Astrocyte (in vitro differentiated cells and primary cell): Measurements from ENCODE around the gene ATXN1. TPM values are rescaled to one million over a fixed set of nuclear protein-coding genes. Genes with fewer than 3 reads are reported as not detected.

Source experiments
- DNase-seq: peaks from one replicate; pipeline ENCODE4 v3.0.0-alpha.2; 2010; ENCODE audit warnings: low read depth
- FAIRE-seq: peaks from 2 replicates; lab custom pipeline; 2011; peaks lifted over from hg19 to GRCh38; lab: Jason Lieb, UNC
- H2AFZ ChIP-seq: 2 replicates; pipeline ENCODE4 v1.6.0; 2012; ENCODE audit warnings: low read depth, low read length, inconsistent platforms
- H3K27ac ChIP-seq: 2 replicates; pipeline ENCODE4 v1.5.1; 2011; ENCODE audit warnings: low read depth, low read length, inconsistent platforms
- H3K27me3 ChIP-seq: 2 replicates; pipeline ENCODE4 v1.6.0; 2011; ENCODE audit warnings: low read length, inconsistent platforms; ENCODE audit not compliant: insufficient read depth
- H3K36me3 ChIP-seq: 2 replicates; pipeline ENCODE4 v1.5.1; 2011; ENCODE audit warnings: low read length, inconsistent platforms; ENCODE audit not compliant: insufficient read depth
- H3K4me1 ChIP-seq: 2 replicates; pipeline ENCODE4 v1.5.1; 2011; ENCODE audit warnings: low read length, inconsistent platforms; ENCODE audit not compliant: insufficient read depth
- H3K4me2 ChIP-seq: 2 replicates; pipeline ENCODE4 v1.6.0; 2012; ENCODE audit warnings: low read length, inconsistent platforms
- H3K4me3 ChIP-seq: 2 replicates; pipeline ENCODE4 v1.5.1; 2011; ENCODE audit warnings: low read depth, mild to moderate bottlenecking, low read length, inconsistent platforms; ENCODE audit not compliant: insufficient read depth
- H3K79me2 ChIP-seq: 2 replicates; pipeline ENCODE4 v1.6.0; 2012; ENCODE audit warnings: mild to moderate bottlenecking, low read length, inconsistent platforms; ENCODE audit not compliant: insufficient read depth
- H3K9ac ChIP-seq: 2 replicates; pipeline ENCODE4 v1.6.0; 2012; ENCODE audit warnings: mild to moderate bottlenecking, low read length, inconsistent platforms
- H3K9me3 ChIP-seq: 2 replicates; pipeline ENCODE4 v1.5.1; 2012; ENCODE audit warnings: low read depth, mild to moderate bottlenecking, low read length, inconsistent platforms; ENCODE audit not compliant: insufficient read depth
- H4K20me1 ChIP-seq: 2 replicates; pipeline ENCODE4 v1.6.0; 2012; ENCODE audit warnings: low read length, inconsistent platforms; ENCODE audit not compliant: insufficient read depth
- H3K27ac Mint-ChIP-seq: one replicate; pipeline ENCODE4 v1.8.0; 2021; ENCODE audit warnings: mild to moderate bottlenecking, mixed read lengths; ENCODE audit not compliant: unreplicated experiment
- H3K27me3 Mint-ChIP-seq: one replicate; pipeline ENCODE4 v1.8.0; 2021; ENCODE audit warnings: low read depth, mixed read lengths; ENCODE audit not compliant: unreplicated experiment
- H3K36me3 Mint-ChIP-seq: one replicate; pipeline ENCODE4 v1.8.0; 2021; ENCODE audit warnings: low read depth, mixed read lengths; ENCODE audit not compliant: unreplicated experiment
- H3K4me1 Mint-ChIP-seq: one replicate; pipeline ENCODE4 v1.8.0; 2021; ENCODE audit warnings: low read depth, mixed read lengths; ENCODE audit not compliant: unreplicated experiment
- H3K4me3 Mint-ChIP-seq: one replicate; pipeline ENCODE4 v1.8.0; 2021; ENCODE audit warnings: mild to moderate bottlenecking, moderate library complexity, mixed read lengths; ENCODE audit not compliant: unreplicated experiment
- H3K9me3 Mint-ChIP-seq: one replicate; pipeline ENCODE4 v1.8.0; 2021; ENCODE audit warnings: mild to moderate bottlenecking, mixed read lengths; ENCODE audit not compliant: unreplicated experiment
- EZH2 ChIP-seq: IDR thresholded peaks from 2 replicates; pipeline ENCODE4 v1.6.1; 2012; ENCODE audit warnings: mild to moderate bottlenecking, low read length, inconsistent platforms; ENCODE audit not compliant: insufficient read depth
- total RNA-seq: library from RNA; stranded (reverse); gene quantifications from 2 replicates; pipeline ENCODE4 v1.2.1, GENCODE V29; 2021
- TF ChIP-seq, protein P1 (sequence below): IDR thresholded peaks from 2 replicates; pipeline ENCODE4 v1.5.1; 2011; ENCODE audit warnings: low read depth, mild to moderate bottlenecking, inconsistent platforms, low read length, moderate library complexity; ENCODE audit not compliant: insufficient read depth

The ATXN1 gene
- total RNA-seq, 1 donor from 2014 or later = 70.9 TPM

DNA sequence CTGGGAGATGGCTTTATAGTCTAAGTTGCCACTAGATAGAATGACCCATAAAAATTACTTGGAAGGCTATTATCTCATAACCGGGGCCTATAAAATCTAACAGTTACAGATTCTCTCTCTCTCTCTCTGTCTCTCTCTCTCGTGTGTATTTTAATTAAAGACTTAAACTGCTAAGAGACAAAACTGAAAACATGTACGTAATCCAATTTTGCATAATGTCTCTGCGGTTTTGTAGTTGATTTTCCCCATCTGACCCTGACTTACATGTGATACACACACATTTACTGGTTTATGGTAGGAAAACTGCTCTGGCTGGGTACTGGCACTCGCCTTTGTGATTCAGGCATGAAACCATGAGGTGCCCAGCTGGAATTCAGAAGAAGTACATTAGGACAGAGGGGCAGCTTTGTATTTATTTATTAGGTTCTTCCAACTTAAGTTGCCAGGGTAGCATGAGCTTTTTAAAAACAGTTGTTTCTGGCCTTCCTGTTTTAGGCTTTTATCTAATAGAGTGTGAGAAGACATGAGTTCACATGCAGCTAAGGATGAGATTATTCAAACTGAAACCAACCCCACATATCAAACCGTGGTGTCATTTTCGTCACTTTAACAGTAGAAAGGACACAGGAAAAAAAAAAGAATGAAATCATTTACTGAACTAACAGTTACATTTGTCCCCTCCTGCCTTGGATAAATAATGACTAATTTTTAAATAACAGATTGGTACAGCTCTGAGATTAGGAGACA lies 340.4 kb downstream of the ATXN1 start:
- H3K27me3 ChIP-seq = no peaks in the 10 kb centered on the region
- H4K20me1 ChIP-seq = peaks cover 11% of the 10 kb centered on the region
- FAIRE-seq (no peak), DNase-seq (peak; percentile 47)
- Mint-ChIP-seq H3K27me3 (no peaks in the 10 kb centered on the region), H3K36me3 (peaks cover 2% of the 10 kb centered on the region), H3K4me1 (peaks cover 5% of the 10 kb centered on the region), H3K4me3 (no peak overlapping the region), H3K27ac (no peak overlapping the region), H3K9me3 (no peaks in the 10 kb centered on the region)
- H3K9ac ChIP-seq = peak overlapping the region; percentile 19
- no peak for TF ChIP-seq EZH2
- TF ChIP-seq, protein P1, sequence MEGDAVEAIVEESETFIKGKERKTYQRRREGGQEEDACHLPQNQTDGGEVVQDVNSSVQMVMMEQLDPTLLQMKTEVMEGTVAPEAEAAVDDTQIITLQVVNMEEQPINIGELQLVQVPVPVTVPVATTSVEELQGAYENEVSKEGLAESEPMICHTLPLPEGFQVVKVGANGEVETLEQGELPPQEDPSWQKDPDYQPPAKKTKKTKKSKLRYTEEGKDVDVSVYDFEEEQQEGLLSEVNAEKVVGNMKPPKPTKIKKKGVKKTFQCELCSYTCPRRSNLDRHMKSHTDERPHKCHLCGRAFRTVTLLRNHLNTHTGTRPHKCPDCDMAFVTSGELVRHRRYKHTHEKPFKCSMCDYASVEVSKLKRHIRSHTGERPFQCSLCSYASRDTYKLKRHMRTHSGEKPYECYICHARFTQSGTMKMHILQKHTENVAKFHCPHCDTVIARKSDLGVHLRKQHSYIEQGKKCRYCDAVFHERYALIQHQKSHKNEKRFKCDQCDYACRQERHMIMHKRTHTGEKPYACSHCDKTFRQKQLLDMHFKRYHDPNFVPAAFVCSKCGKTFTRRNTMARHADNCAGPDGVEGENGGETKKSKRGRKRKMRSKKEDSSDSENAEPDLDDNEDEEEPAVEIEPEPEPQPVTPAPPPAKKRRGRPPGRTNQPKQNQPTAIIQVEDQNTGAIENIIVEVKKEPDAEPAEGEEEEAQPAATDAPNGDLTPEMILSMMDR = no peak
- no peaks in the 10 kb centered on the region for H3K36me3 ChIP-seq
- H3K4me2 ChIP-seq = peak overlapping the region; percentile 57
- H3K27ac ChIP-seq = peak overlapping the region; percentile 52
- peaks cover 13% of the 10 kb centered on the region for H3K4me1 ChIP-seq
- H2AFZ ChIP-seq = no peak overlapping the region
- peaks cover 2% of the 10 kb centered on the region for H3K79me2 ChIP-seq
- no peak overlapping the region for H3K4me3 ChIP-seq
- H3K9me3 ChIP-seq = no peaks in the 10 kb centered on the region

DNA sequence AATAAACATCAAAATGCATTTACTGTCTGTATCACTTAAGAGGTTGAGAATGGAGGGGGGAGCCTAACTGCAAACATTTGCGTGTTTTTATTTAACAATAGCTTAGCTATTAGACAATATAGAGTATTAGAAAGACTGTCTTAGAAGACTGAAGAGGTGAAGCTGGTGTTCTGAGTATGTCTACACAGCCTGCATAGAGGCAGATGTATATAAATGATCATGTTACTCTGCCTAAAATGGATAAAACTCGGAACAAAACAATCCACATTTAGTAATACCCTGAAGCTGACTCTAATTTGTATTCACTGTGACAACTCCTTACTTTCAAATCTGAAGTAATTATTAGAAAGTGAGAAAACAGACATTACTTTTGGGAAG lies 340.9 kb downstream of the ATXN1 start:
- Mint-ChIP-seq H3K4me1 (peaks cover 4% of the 10 kb centered on the region), H3K4me3 (no peak overlapping the region), H3K27me3 (no peaks in the 10 kb centered on the region), H3K27ac (no peak overlapping the region), H3K9me3 (no peaks in the 10 kb centered on the region), H3K36me3 (peaks cover 2% of the 10 kb centered on the region)
- Histone ChIP-seq H3K4me3 (no peak overlapping the region), H3K4me2 (no peak overlapping the region), H3K79me2 (peaks cover 2% of the 10 kb centered on the region), H3K27ac (no peak overlapping the region), H3K9ac (peak overlapping the region; percentile 19), H3K27me3 (no peaks in the 10 kb centered on the region), H3K4me1 (peaks cover 13% of the 10 kb centered on the region), H4K20me1 (peaks cover 11% of the 10 kb centered on the region), H2AFZ (no peak overlapping the region), H3K36me3 (no peaks in the 10 kb centered on the region), H3K9me3 (no peaks in the 10 kb centered on the region)
- TF ChIP-seq EZH2 = no peak
- TF ChIP-seq, protein P1 = no peak
- DNase-seq = no peak
- FAIRE-seq = no peak
